Panc1 (cell line): Measurements from ENCODE around the gene RS1. TPM values are rescaled to one million over a fixed set of nuclear protein-coding genes. Genes with fewer than 3 reads are reported as not detected.
A peak's percentile ranks its signal among the peaks of the same experiment; 100 is the strongest.

Experiments
- ATAC-seq: fragments of 200-7000 bp; cut with Tn5 transposase; 2 replicates; pipeline ENCODE4 v1.9.1; 2020; ENCODE audit warnings: mild to moderate bottlenecking, moderate library complexity
- BruUV-seq: library from RNA; stranded (reverse); fragments of 400-500 nt; replicated peaks from 2 replicates; lab custom pipeline; 2021; lab: Mats Ljungman, UMichigan
- CTCF ChIA-PET: fragments of 300-600 bp; sonication (Branson Sonifier 250); formaldehyde crosslinking; loops from one replicate; lab custom pipeline; 2022; ENCODE audit warnings: antibody characterized with exemption; lab: Charles Lee
- POLR2A ChIA-PET: fragments of 300-600 bp; sonication (Branson Sonifier 250); formaldehyde crosslinking; loops from one replicate; lab custom pipeline; 2022; ENCODE audit warnings: antibody characterized with exemption; lab: Charles Lee
- DNase-seq: peaks from one replicate; pipeline ENCODE4 v3.0.0-alpha.2; 2010; ENCODE audit warnings: low read depth, low spot score
- H3K27ac ChIP-seq: 2 replicates; pipeline ENCODE4 v1.5.1; 2011; ENCODE audit warnings: mild to moderate bottlenecking, low read length, inconsistent platforms
- H3K27me3 ChIP-seq: fragments of 200-500 bp; sonication (Bioruptor generic); 2 replicates; pipeline ENCODE4 v1.6.0; 2014; ENCODE audit warnings: low read length, inconsistent platforms; ENCODE audit not compliant: control insufficient read depth, insufficient read depth
- H3K36me3 ChIP-seq: fragments of 200-500 bp; sonication (Bioruptor generic); 2 replicates; pipeline ENCODE4 v1.5.1; 2014; ENCODE audit warnings: inconsistent platforms, mild to moderate bottlenecking, low read length, moderate library complexity; ENCODE audit not compliant: control insufficient read depth, insufficient read depth
- H3K4me1 ChIP-seq: 2 replicates; pipeline ENCODE4 v1.5.1; 2011; ENCODE audit warnings: inconsistent platforms, mild to moderate bottlenecking, low read length, moderate library complexity; ENCODE audit not compliant: control insufficient read depth, insufficient read depth
- H3K4me3 ChIP-seq, 2 experiments: 2 replicates each; pipeline ENCODE4 v1.5.1; 2011 to 2012; ENCODE audit warnings: low read depth in 2 of 2, low read length in 2 of 2, mild to moderate bottlenecking in 2 of 2, inconsistent platforms in 1 of 2, moderate library complexity in 1 of 2
- H3K9me3 ChIP-seq: fragments of 200-500 bp; sonication (Bioruptor generic); 2 replicates; pipeline ENCODE4 v1.5.1; 2014; ENCODE audit warnings: low read depth, mild to moderate bottlenecking, inconsistent platforms, low read length, moderate library complexity; ENCODE audit not compliant: control insufficient read depth, insufficient read depth
- CTCF ChIP-seq: fragments of 450-650 bp; IDR thresholded peaks from 2 replicates; pipeline ENCODE4 v1.5.1; 2017; ENCODE audit warnings: mild to moderate bottlenecking
- POLR2AphosphoS5 ChIP-seq: IDR thresholded peaks from 2 replicates; pipeline ENCODE4 v1.6.1; 2012; ENCODE audit warnings: mild to moderate bottlenecking, low read depth, low read length, moderate library complexity
- REST ChIP-seq, 2 experiments: IDR thresholded peaks; 2 replicates each; pipeline ENCODE4 v1.6.1; 2011 to 2012; ENCODE audit warnings: low read depth in 2 of 2, control low read depth in 1 of 2, low read length in 1 of 2, mild to moderate bottlenecking in 1 of 2, moderate library complexity in 1 of 2; ENCODE audit not compliant: insufficient read depth in 1 of 2
- SIN3A ChIP-seq: IDR thresholded peaks from 2 replicates; pipeline ENCODE4 v1.6.1; 2012; ENCODE audit warnings: low read depth, mild to moderate bottlenecking, low read length, moderate library complexity, borderline replicate concordance; ENCODE audit not compliant: insufficient read depth
- TCF7L2 ChIP-seq: IDR thresholded peaks from 2 replicates; pipeline ENCODE4 v1.6.1; 2011; ENCODE audit warnings: mild to moderate bottlenecking, low read depth, low read length, inconsistent platforms
- in situ Hi-C: cut with HindIII; loops from 2 replicates; pipeline ENCODE4 v1.10.0; 2016; ENCODE audit warnings: low sequenced_read_pairs, low pct_unique_long_range_greater_than_20kb
- intact Hi-C: fragments of 100-400 bp; cut with micrococcal nuclease; formaldehyde crosslinking; loops from one replicate; pipeline ENCODE4 v1.10.0; 2022; ENCODE audit not compliant: unreplicated experiment
- total RNA-seq: library from RNA; stranded (reverse); gene quantifications from one replicate; pipeline ENCODE4 v1.2.1, GENCODE V29; 2021; ENCODE audit not compliant: unreplicated experiment

Gene RS1
- total RNA-seq, 1 experiment from 2014 or later, result not detected

DNA sequence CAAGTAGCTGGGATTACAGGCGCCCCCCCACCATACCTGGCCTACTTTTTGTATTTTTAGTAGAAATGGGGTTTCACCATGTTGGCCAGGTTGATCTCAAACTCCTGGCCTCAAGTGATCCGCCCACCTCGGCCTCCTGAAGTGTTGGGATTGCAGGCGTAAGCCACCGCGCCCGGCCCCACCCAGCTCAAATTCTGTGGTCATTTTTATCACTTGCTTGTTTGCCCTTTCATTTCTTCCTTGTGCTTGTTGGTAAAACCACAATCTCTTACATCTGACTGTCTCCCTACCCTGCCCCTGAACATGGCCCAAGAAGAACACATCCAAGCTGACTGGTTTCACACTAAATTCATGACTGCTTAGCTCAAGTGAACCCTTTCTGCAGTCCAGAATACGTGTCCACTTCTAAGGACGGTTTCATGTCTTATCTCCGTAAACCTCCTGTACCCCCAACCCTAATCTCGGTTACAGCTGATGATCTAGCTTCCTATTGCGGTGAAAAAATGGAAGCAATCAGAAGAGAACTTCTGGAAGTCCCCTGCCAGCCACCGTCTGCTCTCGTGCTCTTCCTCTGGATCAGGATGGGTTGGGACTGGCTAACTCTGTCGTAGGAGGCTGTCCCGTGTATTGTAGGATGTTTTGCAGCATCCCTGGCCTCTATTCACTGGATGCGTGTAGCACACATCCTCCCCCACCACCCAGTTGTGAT is 5.4 kb upstream of the RS1 start:
- Histone ChIP-seq H3K9me3 (no peaks in the 10 kb centered on the region), H3K27ac (no peak overlapping the region), H3K27me3 (no peaks in the 10 kb centered on the region), H3K36me3 (no peaks in the 10 kb centered on the region), H3K4me1 (no peaks in the 10 kb centered on the region), H3K4me3 (no peak overlapping the region)
- DNase-seq, result no peak
- intact Hi-C loops, result no loop called here
- no peak for ATAC-seq
- in situ Hi-C loops, result no loop called here
- ChIA-PET POLR2A (interaction anchor here (0.6 kb wide), 1 partner anchor 269 kb away, joined by 10 read pairs; no protein-coding TSS in a partner anchor), CTCF (no interaction called here)
- BruUV-seq, result no TSS peak
- TF ChIP-seq CTCF (no peak), POLR2AphosphoS5 (no peak), TCF7L2 (no peak), SIN3A (no peak), REST (IDR thresholded peaks at IDR 0.05; ENCODE audit: insufficient read depth in 1 of 2, low read depth in 2 of 2, low read length in 1 of 2) (no peak)

DNA sequence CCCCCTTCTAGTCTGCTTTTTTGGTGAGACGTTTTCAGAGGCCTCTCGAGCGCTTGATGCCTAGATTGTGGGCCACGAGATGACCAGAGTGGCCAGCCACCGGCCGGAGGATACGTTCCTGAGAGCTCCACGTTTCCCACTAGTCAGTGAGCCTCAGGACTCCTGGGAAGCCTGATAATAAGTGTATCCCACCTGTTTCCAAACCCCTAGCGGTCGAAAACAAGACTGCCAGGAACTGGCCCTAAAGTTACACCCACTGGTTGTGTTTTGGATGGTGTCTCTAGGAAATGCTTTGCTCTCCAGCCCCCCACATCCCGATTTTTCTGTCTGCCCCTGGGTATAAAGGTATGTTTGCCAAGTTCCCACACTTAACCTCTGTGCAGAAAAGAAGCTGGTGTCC is 4.6 kb upstream of the RS1 start:
- Histone ChIP-seq H3K4me3 (no peak overlapping the region), H3K36me3 (no peaks in the 10 kb centered on the region), H3K4me1 (no peaks in the 10 kb centered on the region), H3K27me3 (no peaks in the 10 kb centered on the region), H3K9me3 (no peaks in the 10 kb centered on the region), H3K27ac (no peak overlapping the region)
- TF ChIP-seq SIN3A, result no peak
- peak; percentile 48 for TF ChIP-seq CTCF
- ATAC-seq, result no peak
- CTCF ChIA-PET, result no interaction called here
- POLR2A ChIA-PET, result interaction anchor here (0.6 kb wide), 1 partner anchor 337 kb away, joined by 3 read pairs; no protein-coding TSS in a partner anchor
- in situ Hi-C loops, result no loop called here
- no TSS peak for BruUV-seq
- intact Hi-C loops, result no loop called here
- DNase-seq, result no peak
